Thyroid gland (tissue), 4 donors: ENCODE results near the gene CBFA2T2. TPM values are rescaled to one million over a fixed set of nuclear protein-coding genes. Genes with fewer than 3 reads are reported as not detected.

Experiments used
- DNase-seq, 2 donors: peaks; one replicate each; pipeline ENCODE4 v3.0.0-alpha.2; 2019
- H3K27ac ChIP-seq, 3 donors: fragments of 200-600 bp; sonication (generic); 1 replicate in 2 of 3; 2 replicates in 1 of 3; pipeline ENCODE4 v1.5.1; 2016 to 2019; ENCODE audit warnings: mild to moderate bottlenecking in 1 of 3, moderate library complexity in 1 of 3
- H3K27me3 ChIP-seq: fragments of 200-600 bp; sonication (generic); one replicate; pipeline ENCODE4 v1.5.1; 2019
- H3K36me3 ChIP-seq, 2 donors: fragments of 200-600 bp; sonication (generic); one replicate each; pipeline ENCODE4 v1.5.1; 2016 to 2019
- H3K4me1 ChIP-seq, 2 donors: fragments of 200-600 bp; sonication (generic); one replicate each; pipeline ENCODE4 v1.5.1; 2017 to 2019
- H3K4me3 ChIP-seq, 3 donors: fragments of 200-600 bp; sonication (generic); replicated peaks in 1 of 3; 1 replicate in 2 of 3; 2 replicates in 1 of 3; pipeline ENCODE4 v1.5.1; 2016; ENCODE audit warnings: mild to moderate bottlenecking in 1 of 3
- H3K9me3 ChIP-seq: fragments of 200-600 bp; sonication (generic); one replicate; pipeline ENCODE4 v1.5.1; 2017
- POLR2A ChIP-seq, 2 donors: fragments of 450-650 bp; IDR thresholded peaks; one replicate each; pipeline ENCODE4 v1.6.1; 2017; ENCODE audit warnings: antibody characterized with exemption in 2 of 2, mild to moderate bottlenecking in 2 of 2, moderate library complexity in 1 of 2
- WGBS, 2 donors: methylation state at CpG; one replicate each; pipeline ENCODE4 v1.1.5; 2017; 5-methylcytosine and 5-hydroxymethylcytosine counted together
- intact Hi-C: fragments of 100-400 bp; cut with DNase I; formaldehyde crosslinking; loops from one replicate; pipeline ENCODE4 v1.15.1; 2023
- total RNA-seq, 4 donors: library from RNA; depleted of rRNA; stranded (reverse); fragments of >200 nt; gene quantifications; one replicate each; pipeline ENCODE4 v1.2.3, GENCODE V29; 2016
- TF ChIP-seq, protein P1 (sequence below), 6 experiments: fragments of 200-600 bp in 3 of 6; fragments of 450-650 bp in 3 of 6; sonication (generic) in 3 of 6; IDR thresholded peaks; one replicate each; pipeline ENCODE4 v1.5.1; 2016 to 2019; ENCODE audit warnings: antibody characterized with exemption in 6 of 6, mild to moderate bottlenecking in 2 of 6, inconsistent platforms in 1 of 6, moderate library complexity in 1 of 6

Gene CBFA2T2
- total RNA-seq, 4 donors from 2014 or later: 29.7 to 57.3 (median 35.8) TPM

DNA sequence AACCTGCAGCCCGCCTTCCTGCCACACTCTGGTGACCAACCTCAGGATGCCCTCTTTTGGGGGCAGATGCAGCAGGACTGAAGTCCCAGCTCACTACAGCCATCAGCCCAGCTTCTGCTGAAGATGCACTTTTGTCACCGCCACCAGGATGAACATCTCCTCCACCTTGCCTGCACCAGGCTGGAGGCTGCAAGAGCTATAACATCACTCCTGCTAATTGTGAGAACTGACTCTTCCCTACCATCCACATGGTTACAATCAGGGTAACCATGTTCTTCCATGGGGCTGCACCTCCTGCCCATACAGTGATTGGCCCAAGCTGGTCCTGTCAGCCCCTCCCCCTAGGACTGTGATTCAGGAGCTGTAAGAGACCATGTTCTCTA lies 174.9 kb downstream of the CBFA2T2 start:
- Histone ChIP-seq H3K36me3 (peaks cover under 1 to 5% of the 10 kb centered on the region in 2 donors), H3K27ac (no peak overlapping the region), H3K4me1 (peaks cover 20 to 42% of the 10 kb centered on the region in 2 donors), H3K4me3 (no peak overlapping the region), H3K27me3 (no peaks in the 10 kb centered on the region), H3K9me3 (no peaks in the 10 kb centered on the region)
- WGBS, 2 donors: 92% methylated on average over 2 of the region's 2 CpGs
- no peak for DNase-seq
- TF ChIP-seq, protein P1, sequence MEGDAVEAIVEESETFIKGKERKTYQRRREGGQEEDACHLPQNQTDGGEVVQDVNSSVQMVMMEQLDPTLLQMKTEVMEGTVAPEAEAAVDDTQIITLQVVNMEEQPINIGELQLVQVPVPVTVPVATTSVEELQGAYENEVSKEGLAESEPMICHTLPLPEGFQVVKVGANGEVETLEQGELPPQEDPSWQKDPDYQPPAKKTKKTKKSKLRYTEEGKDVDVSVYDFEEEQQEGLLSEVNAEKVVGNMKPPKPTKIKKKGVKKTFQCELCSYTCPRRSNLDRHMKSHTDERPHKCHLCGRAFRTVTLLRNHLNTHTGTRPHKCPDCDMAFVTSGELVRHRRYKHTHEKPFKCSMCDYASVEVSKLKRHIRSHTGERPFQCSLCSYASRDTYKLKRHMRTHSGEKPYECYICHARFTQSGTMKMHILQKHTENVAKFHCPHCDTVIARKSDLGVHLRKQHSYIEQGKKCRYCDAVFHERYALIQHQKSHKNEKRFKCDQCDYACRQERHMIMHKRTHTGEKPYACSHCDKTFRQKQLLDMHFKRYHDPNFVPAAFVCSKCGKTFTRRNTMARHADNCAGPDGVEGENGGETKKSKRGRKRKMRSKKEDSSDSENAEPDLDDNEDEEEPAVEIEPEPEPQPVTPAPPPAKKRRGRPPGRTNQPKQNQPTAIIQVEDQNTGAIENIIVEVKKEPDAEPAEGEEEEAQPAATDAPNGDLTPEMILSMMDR (IDR thresholded peaks at IDR 0.05): no peak
- TF ChIP-seq POLR2A (IDR thresholded peaks at IDR 0.05): no peak
- intact Hi-C loops: loop anchor here (5.0 kb wide), 1 partner anchor 68 kb away; the partner anchor contains the start of gene ZNF341

- Histone ChIP-seq H3K27me3 (no peaks in the 10 kb centered on the region), H3K4me3 (peak within 1 kb of the TSS in 2 of 3 donors; percentile 0 to 66), H3K9me3 (no peaks in the 10 kb centered on the region), H3K36me3 (no peaks in the 10 kb centered on the region), H3K27ac (peak within 1 kb of the TSS; percentile 80 to 94 (median 90)), H3K4me1 (peaks cover 20 to 48% of the 10 kb centered on the region in 2 donors)
- peak; percentile 72 to 95 for TF ChIP-seq POLR2A (IDR thresholded peaks at IDR 0.05)
- TF ChIP-seq, protein P1 (IDR thresholded peaks at IDR 0.05): peak in 4 of 6 experiments; percentile 37 to 45 (median 43)
- DNase-seq: peak; percentile 100
- WGBS, 2 donors: 0 to 13% methylated on average over 13 to 32 of the region's 50 CpGs
- intact Hi-C loops: loop anchor here (5.0 kb wide), 1 partner anchor 66 kb away; the partner anchor contains the start of gene ZNF341
Measured at GRCh38 chr20:33666293-33667244, 176.7 kb downstream of the CBFA2T2 start, which contains the start of gene ACTL10. TSS of gene ACTL10 (plus strand) at chr20:33666943. CDS start at chr20:33667498, 555 bp downstream.

- H3K4me1 ChIP-seq: peaks cover 21 to 48% of the 10 kb centered on the region in 2 donors
- H3K27ac ChIP-seq: peak overlapping the region; percentile 80 to 94 (median 90)
- TF ChIP-seq POLR2A (IDR thresholded peaks at IDR 0.05): no peak
- TF ChIP-seq, protein P1 (IDR thresholded peaks at IDR 0.05): no peak
- peak overlapping the region in 2 of 3 donors; percentile 0 to 66 for H3K4me3 ChIP-seq
- intact Hi-C loops: loop anchor here (5.0 kb wide), 1 partner anchor 65 kb away; the partner anchor contains the start of gene ZNF341
- H3K9me3 ChIP-seq: no peaks in the 10 kb centered on the region
- H3K27me3 ChIP-seq: no peaks in the 10 kb centered on the region
- H3K36me3 ChIP-seq: no peaks in the 10 kb centered on the region
- peak; percentile 72 to 78 for DNase-seq
- 5 to 44% methylated on average over 13 to 15 of the region's 55 CpGs for WGBS, 2 donors
Measured at GRCh38 chr20:33667245-33667675, 177.4 kb downstream of the CBFA2T2 start.

DNA sequence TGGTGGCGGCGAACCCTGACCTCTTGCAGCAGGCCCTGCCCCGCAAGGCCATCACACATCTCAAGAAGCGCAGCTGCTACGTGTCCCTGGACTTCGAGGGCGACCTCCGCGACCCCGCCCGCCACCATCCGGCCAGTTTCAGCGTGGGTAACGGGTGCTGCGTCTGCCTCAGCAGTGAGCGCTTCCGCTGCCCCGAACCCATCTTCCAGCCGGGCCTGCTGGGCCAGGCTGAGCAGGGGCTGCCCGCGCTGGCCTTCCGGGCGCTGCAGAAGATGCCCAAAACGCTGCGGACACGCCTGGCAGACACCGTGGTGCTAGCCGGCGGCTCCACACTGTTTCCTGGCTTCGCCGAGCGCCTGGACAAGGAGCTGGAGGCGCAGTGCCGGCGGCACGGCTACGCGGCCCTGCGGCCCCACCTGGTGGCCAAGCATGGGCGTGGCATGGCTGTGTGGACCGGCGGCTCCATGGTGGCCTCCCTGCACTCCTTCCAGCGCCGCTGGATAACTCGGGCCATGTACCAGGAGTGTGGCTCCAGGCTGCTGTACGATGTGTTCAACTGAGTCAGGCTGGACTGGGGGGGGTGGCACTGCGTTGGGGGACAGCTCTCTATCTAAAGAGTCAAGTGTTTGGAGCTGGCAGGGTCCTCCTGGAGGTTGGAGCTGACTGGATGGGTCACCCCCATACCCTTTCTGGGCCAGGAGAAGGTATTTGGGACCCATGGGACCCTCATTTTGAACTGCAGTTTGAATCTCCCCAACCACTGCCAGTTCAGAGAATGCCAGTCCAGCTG lies 178.0 kb downstream of the CBFA2T2 start:
- Histone ChIP-seq H3K27me3 (no peaks in the 10 kb centered on the region), H3K27ac (peak overlapping the region; percentile 80 to 94 (median 90)), H3K4me3 (peak overlapping the region in 1 of 3 donors; percentile 66), H3K4me1 (peaks cover 26 to 51% of the 10 kb centered on the region in 2 donors), H3K36me3 (no peaks in the 10 kb centered on the region), H3K9me3 (no peaks in the 10 kb centered on the region)
- 20 to 25% methylated on average over 1 to 31 of the region's 47 CpGs for WGBS, 2 donors
- peak; percentile 74 to 80 for DNase-seq
- intact Hi-C loops: loop anchor here (5.0 kb wide), 1 partner anchor 64 kb away; the partner anchor contains the start of gene ZNF341
- TF ChIP-seq POLR2A (IDR thresholded peaks at IDR 0.05): no peak
- TF ChIP-seq, protein P1 (IDR thresholded peaks at IDR 0.05): peak; percentile 47 to 95 (median 88)
